Ascending aorta (tissue), 2 donors: ENCODE measurements around the gene PCBP3. TPM values are rescaled to one million over a fixed set of nuclear protein-coding genes. Genes with fewer than 3 reads are reported as not detected.

Source experiments
- DNase-seq, 2 donors: peaks; one replicate each; pipeline ENCODE4 v3.0.0-alpha.2; 2019; ENCODE audit warnings: low spot score in 2 of 2
- H3K27ac ChIP-seq, 2 donors: fragments of 200-600 bp; sonication (generic); one replicate each; pipeline ENCODE4 v1.5.1; 2016 to 2017; ENCODE audit warnings: mild to moderate bottlenecking in 1 of 2
- H3K27me3 ChIP-seq: fragments of 200-600 bp; sonication (generic); one replicate; pipeline ENCODE4 v1.5.1; 2017
- H3K36me3 ChIP-seq, 2 donors: fragments of 200-600 bp; sonication (generic); one replicate each; pipeline ENCODE4 v1.5.1; 2016
- H3K4me1 ChIP-seq, 2 donors: fragments of 200-600 bp; sonication (generic); one replicate each; pipeline ENCODE4 v1.5.1; 2016 to 2017; ENCODE audit warnings: mild to moderate bottlenecking in 1 of 2
- H3K4me3 ChIP-seq, 2 donors: fragments of 200-600 bp; sonication (generic); one replicate each; pipeline ENCODE4 v1.5.1; 2016 to 2017; ENCODE audit warnings: mild to moderate bottlenecking in 1 of 2
- H3K9me3 ChIP-seq, 2 donors: fragments of 200-600 bp; sonication (generic); one replicate each; pipeline ENCODE4 v1.5.1; 2016
- CTCF ChIP-seq, 3 experiments: fragments of 200-600 bp in 2 of 3; fragments of 450-650 bp in 1 of 3; sonication (generic) in 2 of 3; IDR thresholded peaks; one replicate each; pipeline ENCODE4 v1.5.1; 2016 to 2019; ENCODE audit warnings: antibody characterized with exemption in 3 of 3, mild to moderate bottlenecking in 1 of 3, moderate library complexity in 1 of 3
- intact Hi-C: fragments of 100-400 bp; cut with DNase I; formaldehyde crosslinking; loops from one replicate; pipeline ENCODE4 v1.15.1; 2023
- total RNA-seq: library from RNA; depleted of rRNA; stranded (reverse); fragments of >200 nt; gene quantifications from one replicate; pipeline ENCODE4 v1.1.0, GENCODE V29; 2016

Gene PCBP3
- total RNA-seq, 1 donor from 2014 or later, result not detected

DNA sequence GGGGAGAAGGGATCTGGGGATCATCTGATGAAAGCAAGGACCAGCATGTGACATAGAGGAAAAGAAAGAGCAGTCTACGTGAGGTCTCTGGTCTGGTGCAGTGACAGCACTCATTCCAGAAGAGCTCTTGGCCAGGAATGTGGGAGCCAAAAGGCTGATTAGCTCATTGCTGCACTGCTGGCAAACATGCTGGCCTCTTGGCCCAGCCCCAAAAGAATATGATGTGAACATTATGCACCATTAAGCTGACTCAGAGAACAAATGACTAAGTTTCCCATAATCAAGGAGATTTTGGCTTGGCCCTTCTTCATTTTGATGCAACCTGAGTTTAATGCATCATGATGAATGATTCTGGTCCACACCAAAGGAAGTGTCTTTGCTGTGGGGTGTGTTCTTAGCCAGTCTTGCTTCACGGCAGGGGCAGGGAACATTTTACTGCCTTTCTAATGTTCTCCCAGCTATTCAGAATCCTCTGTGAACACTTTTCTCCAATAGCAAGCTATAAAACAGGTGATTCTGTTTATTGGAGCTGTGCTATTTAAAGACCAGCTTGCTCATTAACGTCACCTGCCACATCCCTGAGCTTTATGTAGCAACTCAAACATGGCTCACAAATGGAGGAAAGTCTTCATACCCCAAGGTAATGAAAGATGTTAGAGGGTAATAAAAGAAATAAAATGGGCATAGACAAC lies 55.1 kb downstream of the PCBP3 start:
- Histone ChIP-seq H3K27ac (no peak overlapping the region), H3K36me3 (no peaks in the 10 kb centered on the region), H3K4me1 (peaks cover 0 to 3% of the 10 kb centered on the region in 2 donors), H3K9me3 (no peaks in the 10 kb centered on the region), H3K27me3 (no peaks in the 10 kb centered on the region), H3K4me3 (no peak overlapping the region)
- intact Hi-C loops, result loop anchor here (1.0 kb wide), 1 partner anchor 55 kb away; the partner anchor contains the start of gene PCBP3
- DNase-seq, result peak; percentile 33 to 84
- TF ChIP-seq CTCF (IDR thresholded peaks at IDR 0.05), result no peak

DNA sequence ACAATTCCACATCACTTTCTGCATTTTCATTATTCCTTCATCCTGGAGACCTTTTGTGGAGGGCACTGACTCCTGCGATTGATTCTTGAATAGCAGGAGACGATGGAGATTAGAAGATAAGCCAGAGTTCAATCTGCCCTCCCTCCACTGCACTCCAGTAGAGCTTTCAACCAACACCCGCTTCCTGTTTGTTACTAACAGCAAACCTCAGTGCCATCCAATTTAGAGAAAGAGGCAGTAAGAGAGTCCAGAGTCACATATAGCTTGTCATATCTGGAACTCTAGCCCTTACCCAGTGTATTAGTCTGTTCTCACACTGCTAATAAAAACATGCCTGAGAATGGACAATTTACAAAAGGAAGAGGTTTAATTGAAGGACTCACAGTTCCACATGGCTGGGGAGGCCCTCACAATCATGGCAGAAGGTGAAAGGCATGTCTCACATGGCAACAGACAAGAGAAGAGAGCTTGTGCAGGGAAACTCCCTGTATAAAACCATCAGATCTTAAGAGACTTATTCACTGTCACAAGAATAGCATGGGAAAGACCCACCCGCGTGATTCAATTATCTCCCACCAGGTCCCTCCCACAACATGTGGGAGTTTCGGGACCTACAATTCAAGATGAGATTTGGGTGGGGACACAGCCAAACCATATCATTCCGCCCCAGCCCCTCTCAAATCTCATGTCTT lies 55.9 kb downstream of the PCBP3 start:
- DNase-seq, result no peak

GRCh38 chr21:45699966-45700365 lies 56.4 kb downstream of the PCBP3 start:
- H3K4me1 ChIP-seq, result peaks cover 0 to 3% of the 10 kb centered on the region in 2 donors
- intact Hi-C loops, result no loop called here
- H3K4me3 ChIP-seq, result no peak overlapping the region
- DNase-seq, result no peak
- H3K9me3 ChIP-seq, result no peaks in the 10 kb centered on the region
- no peak for TF ChIP-seq CTCF (IDR thresholded peaks at IDR 0.05)
- H3K27ac ChIP-seq, result no peak overlapping the region
- H3K27me3 ChIP-seq, result no peaks in the 10 kb centered on the region
- H3K36me3 ChIP-seq, result no peaks in the 10 kb centered on the region

More for the DNA sequence above, 55.9 kb downstream of the PCBP3 start:
- no peak for TF ChIP-seq CTCF (IDR thresholded peaks at IDR 0.05)
- H3K36me3 ChIP-seq, result no peaks in the 10 kb centered on the region
- no peak overlapping the region for H3K27ac ChIP-seq
- H3K4me1 ChIP-seq, result peaks cover 0 to 3% of the 10 kb centered on the region in 2 donors
- intact Hi-C loops, result no loop called here
- no peaks in the 10 kb centered on the region for H3K9me3 ChIP-seq
- H3K4me3 ChIP-seq, result no peak overlapping the region
- H3K27me3 ChIP-seq, result no peaks in the 10 kb centered on the region

GRCh38 chr21:45700461-45700860 lies 56.9 kb downstream of the PCBP3 start:
- Histone ChIP-seq H3K27ac (no peak overlapping the region), H3K27me3 (no peaks in the 10 kb centered on the region), H3K4me3 (no peak overlapping the region), H3K9me3 (no peaks in the 10 kb centered on the region), H3K36me3 (no peaks in the 10 kb centered on the region), H3K4me1 (peaks cover 0 to 3% of the 10 kb centered on the region in 2 donors)
- no peak for TF ChIP-seq CTCF (IDR thresholded peaks at IDR 0.05)
- intact Hi-C loops, result no loop called here
- DNase-seq, result no peak

GRCh38 chr21:45704311-45705108 lies 61.0 kb downstream of the PCBP3 start:
- Histone ChIP-seq H3K36me3 (no peaks in the 10 kb centered on the region), H3K27me3 (no peaks in the 10 kb centered on the region), H3K4me3 (no peak overlapping the region), H3K4me1 (no peaks in the 10 kb centered on the region), H3K27ac (no peak overlapping the region), H3K9me3 (no peaks in the 10 kb centered on the region)
- no peak for DNase-seq
- no peak for TF ChIP-seq CTCF (IDR thresholded peaks at IDR 0.05)
- intact Hi-C loops, result no loop called here
